GM18907 (cell line): ENCODE data around the gene KLK12.

ENCODE experiments used
- ATAC-seq: cut with Tn5 transposase; IDR thresholded peaks from one replicate; pipeline ENCODE4 v1.9.1; 2021; ENCODE audit warnings: mild to moderate bottlenecking, moderate library complexity; ENCODE audit not compliant: unreplicated experiment

Gene KLK12

DNA sequence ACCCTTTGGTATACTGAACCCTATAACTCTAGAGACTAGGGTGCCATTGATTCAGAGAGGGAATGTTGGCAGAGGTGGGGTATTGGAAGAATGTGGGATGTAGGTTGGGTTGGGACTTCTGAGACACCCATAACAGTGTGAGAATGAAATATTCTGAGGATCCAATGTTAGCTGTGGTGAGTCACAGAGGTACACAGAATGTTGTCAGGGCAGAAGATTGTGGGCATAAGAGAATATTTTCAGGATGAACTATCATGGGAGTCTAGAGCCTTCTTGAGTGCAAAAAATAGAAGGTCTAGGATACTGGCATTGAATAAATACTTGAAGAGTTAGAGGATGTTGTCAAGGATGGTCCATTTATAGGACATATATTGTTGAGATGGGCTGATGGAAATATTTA, 21.1 kb upstream of the KLK12 start:
- no peak for ATAC-seq

DNA sequence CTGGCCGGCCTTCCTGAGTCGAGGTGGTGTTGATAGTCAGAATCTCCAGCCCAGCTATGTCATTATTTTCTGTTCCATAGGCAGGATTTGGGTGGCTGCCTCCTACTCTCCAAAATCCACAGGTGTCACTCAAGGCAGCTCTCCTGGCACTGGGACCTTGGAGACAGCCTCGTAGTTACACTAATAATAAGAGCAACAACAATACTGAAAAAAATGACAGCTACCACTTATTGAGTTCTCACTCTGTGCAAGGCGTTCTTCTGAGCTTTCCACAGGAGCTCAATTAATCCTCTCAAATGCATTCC, 12.2 kb upstream of the KLK12 start:
- no peak for ATAC-seq

DNA sequence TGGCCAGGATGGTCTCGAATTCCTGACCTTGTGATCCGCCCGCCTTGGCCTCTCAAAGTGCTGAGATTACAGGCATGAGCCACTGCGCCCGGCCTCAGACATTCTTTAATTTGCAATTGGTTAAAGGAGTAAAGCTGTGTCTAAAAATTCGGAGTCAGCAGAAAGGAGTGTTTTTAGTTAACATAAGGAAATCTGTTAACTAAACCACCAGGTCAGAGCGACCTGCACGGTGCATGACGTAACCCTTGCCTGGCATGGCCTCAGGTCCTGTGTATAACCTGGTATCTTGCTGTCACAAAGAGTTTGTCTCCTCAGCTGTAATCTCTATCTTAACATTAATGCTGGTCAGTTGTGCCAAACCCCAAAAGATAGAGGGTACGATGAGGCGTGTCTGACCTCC, 9.5 kb upstream of the KLK12 start:
- no peak for ATAC-seq

GRCh38 chr19:51043497-51043896, 8.7 kb upstream of the KLK12 start:
- ATAC-seq: no peak

GRCh38 chr19:51040151-51040550, 5.3 kb upstream of the KLK12 start:
- ATAC-seq: no peak

- ATAC-seq: no peak
These were observed 1.7 kb upstream of the KLK12 start for GRCh38 chr19:51036519-51036918.

GRCh38 chr19:51031880-51032225, 2.9 kb downstream of the KLK12 start:
- no peak for ATAC-seq

- ATAC-seq: no peak
These were observed 3.5 kb downstream of the KLK12 start for GRCh38 chr19:51031220-51031879.

- no peak for ATAC-seq
These were observed 4.2 kb downstream of the KLK12 start for GRCh38 chr19:51030631-51031030.

DNA sequence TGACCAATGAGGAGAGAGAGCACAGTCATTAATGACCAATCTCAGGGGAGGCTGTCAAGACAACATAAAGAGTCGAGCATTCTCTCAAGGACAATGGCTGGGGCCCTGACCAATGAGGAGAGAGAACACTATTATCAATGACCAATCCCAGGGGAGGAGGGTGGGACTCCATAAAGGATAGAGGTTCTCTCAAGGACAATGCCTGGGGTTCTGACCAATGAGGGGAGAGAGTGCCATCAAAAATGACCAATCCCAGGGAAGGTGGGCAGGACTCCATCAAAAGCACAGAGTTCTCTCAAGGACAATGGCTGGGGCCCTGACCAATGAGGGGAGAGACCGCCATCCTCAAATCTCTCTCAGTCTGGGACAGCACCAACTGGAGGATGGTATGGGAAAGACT, 5.1 kb downstream of the KLK12 start:
- ATAC-seq: no peak

GRCh38 chr19:51027873-51028272, 6.9 kb downstream of the KLK12 start:
- no peak for ATAC-seq

GRCh38 chr19:51027126-51027806, 7.5 kb downstream of the KLK12 start:
- no peak for ATAC-seq

- ATAC-seq: no peak
These were observed 8.3 kb downstream of the KLK12 start, which contains the start of gene KLK11 for GRCh38 chr19:51026554-51026831. TSS of gene KLK11 (minus strand) at chr19:51026616. CDS start at chr19:51025631, 985 bp downstream.

- no peak for ATAC-seq
These were observed 8.8 kb downstream of the KLK12 start for GRCh38 chr19:51025809-51026553.

- no peak for ATAC-seq
These were observed 9.4 kb downstream of the KLK12 start for GRCh38 chr19:51025401-51025800.

DNA sequence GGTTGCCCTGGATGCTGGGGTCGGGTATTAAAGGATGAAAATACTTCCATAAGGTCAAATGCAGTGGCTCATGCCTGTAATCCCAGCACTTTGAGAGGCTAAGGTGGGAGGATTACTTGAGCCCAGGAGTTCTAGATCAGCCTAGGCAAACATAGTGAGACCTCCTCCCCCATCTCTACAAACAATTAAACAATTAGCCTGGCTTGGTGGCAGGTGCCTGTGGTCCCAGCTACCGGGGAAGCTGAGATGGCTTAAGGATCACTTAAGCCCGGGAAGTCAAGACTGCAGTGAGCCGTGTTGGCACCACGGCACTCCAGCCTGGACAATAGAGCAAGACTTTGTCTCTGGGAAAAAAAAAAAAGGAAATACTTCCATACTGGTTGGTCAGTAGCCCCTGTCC, 9.9 kb downstream of the KLK12 start:
- ATAC-seq: no peak

DNA sequence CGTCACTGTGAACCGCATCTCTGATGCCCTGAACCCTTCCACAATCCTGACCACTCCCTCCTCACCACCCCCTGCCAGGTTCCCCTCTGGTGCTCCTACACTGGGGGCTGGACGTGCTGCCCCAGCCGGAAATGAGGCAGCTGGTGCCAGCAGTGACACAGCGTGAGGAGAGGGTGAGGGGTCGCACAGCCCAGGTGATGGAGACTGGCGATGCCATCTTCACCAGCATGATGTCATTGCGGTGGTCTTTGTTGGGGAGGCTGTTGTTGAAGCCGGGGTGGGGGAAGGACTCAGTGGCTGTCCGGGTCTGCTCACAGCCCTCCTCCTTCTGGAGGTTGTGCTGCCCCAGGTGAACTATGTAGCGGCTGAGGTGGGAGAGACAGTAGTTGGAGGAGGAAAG, 10.9 kb downstream of the KLK12 start:
- ATAC-seq: no peak

DNA sequence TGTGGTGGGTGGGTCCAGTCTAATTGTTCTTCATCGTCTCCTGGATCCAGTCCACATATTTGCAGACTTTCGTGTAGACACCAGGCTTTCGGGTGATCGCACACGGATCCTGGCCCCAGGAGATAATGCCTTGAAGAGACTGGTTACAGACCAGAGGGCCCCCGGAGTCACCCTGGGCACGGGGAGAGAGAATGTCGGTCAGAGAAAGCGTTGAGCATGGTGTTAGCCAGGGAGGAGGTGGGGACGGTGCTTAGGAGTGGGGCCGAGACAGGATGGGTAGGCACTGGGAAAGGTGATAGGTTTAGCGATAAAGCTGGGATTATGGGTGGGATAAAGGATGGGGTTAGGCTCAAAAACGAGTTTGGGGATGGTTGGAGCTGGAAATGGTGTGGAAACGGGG, 12.3 kb downstream of the KLK12 start:
- no peak for ATAC-seq

DNA sequence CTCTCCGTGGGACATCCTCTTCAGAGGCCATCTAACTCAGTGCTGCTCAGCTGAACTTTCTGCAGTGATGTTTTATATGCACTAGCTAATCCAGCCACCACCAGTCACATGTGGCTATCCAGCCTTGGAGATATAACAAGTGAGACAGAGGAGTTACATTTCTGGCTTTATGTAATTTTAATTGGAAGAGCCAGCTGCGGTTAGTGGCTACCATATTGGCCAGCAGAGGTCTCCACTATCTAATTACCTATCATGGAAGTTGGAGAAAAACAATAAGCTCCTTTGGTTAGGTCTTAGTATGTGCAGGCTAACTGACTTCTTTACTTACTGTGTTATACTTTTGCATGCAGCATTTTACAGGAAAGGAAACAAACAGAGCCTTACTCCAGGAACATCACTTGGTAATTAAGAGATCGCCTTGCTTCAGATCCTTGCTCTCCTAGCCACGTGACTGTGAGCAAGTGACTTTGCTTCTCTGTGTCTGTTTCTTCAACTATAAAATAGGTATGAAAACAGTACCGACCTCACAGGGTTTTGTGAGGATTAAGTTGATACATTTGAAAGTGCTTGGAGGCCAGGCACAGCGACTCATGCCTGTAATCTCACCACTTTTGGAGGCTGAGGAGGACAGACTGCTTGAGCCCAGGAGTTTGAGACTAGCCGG, 13.7 kb downstream of the KLK12 start:
- no peak for ATAC-seq

- ATAC-seq: no peak
These were observed 15.3 kb downstream of the KLK12 start, which contains the start of gene KLK10 for GRCh38 chr19:51019544-51019925. TSS of gene KLK10 (minus strand) at chr19:51019709. CDS start at chr19:51019130, 579 bp downstream.

GRCh38 chr19:51018745-51019543, 15.9 kb downstream of the KLK12 start:
- no peak for ATAC-seq
